Stimulated activated CD4-positive, alpha-beta T cell treated with anti-CD3 and anti-CD28 coated beads, Interleukin-12 subunit alpha, Interleukin-12 subunit beta, amount 100 ng/mL, for 4 hours (primary cell): ENCODE measurements around the gene SCUBE2.
A peak's percentile ranks its signal among the peaks of the same experiment; 100 is the strongest.

ENCODE experiments used
- DNase-seq: peaks from one replicate; pipeline ENCODE4 v3.0.0-alpha.2; 2020

Gene SCUBE2

GRCh38 chr11:9091044-9091922, at the start of gene SCUBE2:
SCUBE2 (minus strand) TSS chr11:9091599; CDS start chr11:9091528, 71 bp downstream.
- no peak for DNase-seq

GRCh38 chr11:9141186-9141585, 49.8 kb upstream of the SCUBE2 start:
- DNase-seq: no peak

GRCh38 chr11:9139628-9140357, 48.4 kb upstream of the SCUBE2 start:
- DNase-seq: no peak

GRCh38 chr11:9138612-9139579, 47.5 kb upstream of the SCUBE2 start:
- DNase-seq: no peak

- DNase-seq: no peak
Measured at GRCh38 chr11:9138133-9138453, 46.7 kb upstream of the SCUBE2 start.

GRCh38 chr11:9137293-9138132, 46.1 kb upstream of the SCUBE2 start:
- DNase-seq: peak; percentile 62

GRCh38 chr11:9136741-9137140, 45.3 kb upstream of the SCUBE2 start:
- no peak for DNase-seq

GRCh38 chr11:9133956-9134355, 42.6 kb upstream of the SCUBE2 start:
- DNase-seq: no peak

- DNase-seq: no peak
Measured at GRCh38 chr11:9132203-9132878, 40.9 kb upstream of the SCUBE2 start.

GRCh38 chr11:9130297-9130696, 38.9 kb upstream of the SCUBE2 start:
- no peak for DNase-seq

GRCh38 chr11:9126636-9127035, 35.2 kb upstream of the SCUBE2 start:
- no peak for DNase-seq

GRCh38 chr11:9125185-9125886, 33.9 kb upstream of the SCUBE2 start:
- DNase-seq: no peak

GRCh38 chr11:9123595-9124304, 32.4 kb upstream of the SCUBE2 start:
- no peak for DNase-seq

GRCh38 chr11:9121469-9121796, 30.0 kb upstream of the SCUBE2 start:
- no peak for DNase-seq

- DNase-seq: no peak
Measured at GRCh38 chr11:9120664-9121468, 29.5 kb upstream of the SCUBE2 start.

- no peak for DNase-seq
Measured at GRCh38 chr11:9118277-9118676, 26.9 kb upstream of the SCUBE2 start.

- DNase-seq: no peak
Measured at GRCh38 chr11:9112075-9112474, 20.7 kb upstream of the SCUBE2 start.

- DNase-seq: no peak
Measured at GRCh38 chr11:9109858-9110731, 18.7 kb upstream of the SCUBE2 start.
